H1 (cell line): ENCODE measurements around the gene SYN1. TPM values are rescaled to one million over a fixed set of nuclear protein-coding genes. Genes with fewer than 3 reads are reported as not detected.

Experiments
- ATF3 ChIP-seq: IDR thresholded peaks from 2 replicates; pipeline ENCODE4 v1.6.1; 2011; ENCODE audit warnings: low read depth, mild to moderate bottlenecking, low read length; ENCODE audit not compliant: insufficient read depth
- BCL11A ChIP-seq, 2 experiments: IDR thresholded peaks; one replicate each; pipeline ENCODE4 v1.6.1; 2011; ENCODE audit warnings: low read depth in 2 of 2, low read length in 2 of 2, mild to moderate bottlenecking in 2 of 2
- BRCA1 ChIP-seq: IDR thresholded peaks from 2 replicates; pipeline ENCODE4 v1.6.1; 2012; ENCODE audit warnings: low read depth, low read length, improper control_type of control experiment
- CEBPB ChIP-seq: IDR thresholded peaks from 2 replicates; pipeline ENCODE4 v1.6.1; 2012; ENCODE audit warnings: low read depth, low read length
- CHD1 ChIP-seq: IDR thresholded peaks from 2 replicates; pipeline ENCODE4 v1.6.1; 2012; ENCODE audit warnings: low read depth, low read length, improper control_type of control experiment
- CTCF ChIP-seq, 3 experiments: IDR thresholded peaks; 1 replicate in 2 of 3; 2 replicates in 1 of 3; pipeline versions ENCODE4 v1.5.1 to v1.6.1; 2011; ENCODE audit warnings: low read length in 3 of 3, mild to moderate bottlenecking in 3 of 3, inconsistent platforms in 2 of 3, low read depth in 1 of 3, moderate library complexity in 1 of 3; ENCODE audit not compliant: insufficient read depth in 1 of 3; ENCODE audit errors: control extremely low read depth in 1 of 3
- E2F6 ChIP-seq: IDR thresholded peaks from 2 replicates; pipeline ENCODE4 v1.6.1; 2012; ENCODE audit warnings: inconsistent platforms
- EGR1 ChIP-seq: IDR thresholded peaks from 2 replicates; pipeline ENCODE4 v1.6.1; 2011; ENCODE audit warnings: low read depth, low read length, borderline replicate concordance
- EP300 ChIP-seq, 2 experiments: IDR thresholded peaks; 1 replicate in 1 of 2; 2 replicates in 1 of 2; pipeline ENCODE4 v1.6.1; 2011 to 2012; ENCODE audit warnings: low read depth in 2 of 2, low read length in 2 of 2, mild to moderate bottlenecking in 2 of 2, borderline replicate concordance in 1 of 2, inconsistent platforms in 1 of 2, moderate library complexity in 1 of 2
- GABPA ChIP-seq: IDR thresholded peaks from 2 replicates; pipeline ENCODE4 v1.6.1; 2011; ENCODE audit warnings: mild to moderate bottlenecking, low read length, moderate library complexity, borderline replicate concordance; ENCODE audit not compliant: insufficient read depth
- HDAC2 ChIP-seq, 2 experiments: fragments of 300-600 bp in 1 of 2; sonication (generic) in 1 of 2; IDR thresholded peaks; 2 replicates each; pipeline ENCODE4 v1.6.1; 2011 to 2012; ENCODE audit warnings: low read depth in 2 of 2, low read length in 2 of 2, mild to moderate bottlenecking in 2 of 2, moderate library complexity in 2 of 2, borderline replicate concordance in 1 of 2, inconsistent platforms in 1 of 2
- HDAC6 ChIP-seq: IDR thresholded peaks from one replicate; pipeline ENCODE4 v1.7.1; 2012; ENCODE audit warnings: low read depth, mild to moderate bottlenecking, inconsistent platforms, low read length, moderate library complexity
- KDM1A ChIP-seq: fragments of 200-600, 300-600 bp; sonication (generic); IDR thresholded peaks from 2 replicates; pipeline ENCODE4 v1.7.1; 2016; ENCODE audit warnings: mild to moderate bottlenecking, low read length, borderline replicate concordance
- KDM5A ChIP-seq: fragments of 200-600 bp; IDR thresholded peaks from 2 replicates; pipeline ENCODE4 v1.7.1; 2012; ENCODE audit warnings: mild to moderate bottlenecking, low read length, inconsistent platforms, mixed read lengths
- MAX ChIP-seq: IDR thresholded peaks from 2 replicates; pipeline ENCODE4 v1.6.1; 2012; ENCODE audit warnings: inconsistent platforms
- NRF1 ChIP-seq: IDR thresholded peaks from 2 replicates; pipeline ENCODE4 v1.6.1; 2011; ENCODE audit warnings: mild to moderate bottlenecking, low read depth, low read length, improper control_type of control experiment
- POLR2A ChIP-seq, 2 experiments: IDR thresholded peaks; 1 replicate in 1 of 2; 2 replicates in 1 of 2; pipeline ENCODE4 v1.6.1; 2011; ENCODE audit warnings: low read depth in 2 of 2, low read length in 2 of 2, mild to moderate bottlenecking in 2 of 2; ENCODE audit errors: control extremely low read depth in 1 of 2
- RXRA ChIP-seq: IDR thresholded peaks from 2 replicates; pipeline ENCODE4 v1.6.1; 2011; ENCODE audit warnings: low read depth, mild to moderate bottlenecking, low read length, moderate library complexity; ENCODE audit not compliant: insufficient read depth
- TAF7 ChIP-seq: optimal IDR thresholded peaks from 2 replicates; pipeline ENCODE3; 2011; ENCODE audit warnings: low read depth, mild to moderate bottlenecking, inconsistent platforms, low read length, moderate library complexity, borderline replicate concordance
- polyA plus RNA-seq, 7 experiments: library from polyadenylated mRNA; depleted of rRNA in 3 of 7; stranded (reverse) in 5 of 7; unstranded in 2 of 7; fragments of >200 nt in 5 of 7; fragments of 200-250 nt in 2 of 7; gene quantifications; 1 replicate in 5 of 7; 2 replicates in 1 of 7; 4 replicates in 1 of 7; pipeline versions ENCODE4 v1.2.1 to v1.2.3, GENCODE V29; 2011 to 2013; ENCODE audit warnings: missing spikeins in 2 of 7, mixed read lengths in 2 of 7
- total RNA-seq: library from RNA; stranded (reverse); fragmentation: NEBNext Ultra II Directional; extraction: Animal tissue kit (Norgen Biotek cat#: 25700); gene quantifications from 2 replicates; pipeline ENCODE4 v1.2.1, GENCODE V29; 2021

Gene SYN1
- total and polyA plus RNA-seq, 2 of the 8 experiments (the other 6 are each of a cell fraction or from before 2014, with no cell fraction given) = 2.1 to 14.1 TPM

GRCh38 chrX:47658684-47659420, 39.2 kb upstream of the SYN1 start, which contains the start of gene UXT (continued):
- TF ChIP-seq E2F6 = peak; percentile 27; the same call in 1 of the 2 replicates
- TF ChIP-seq POLR2A (IDR thresholded peaks at IDR 0.05; ENCODE audit: control extremely low read depth in 1 of 2, low read depth in 2 of 2, low read length in 2 of 2) = peak; percentile 35 to 85
- TF ChIP-seq CEBPB = no peak
- TF ChIP-seq HDAC6 = no peak
- no peak for TF ChIP-seq CTCF (IDR thresholded peaks at IDR 0.05; ENCODE audit: control extremely low read depth in 1 of 3, insufficient read depth in 1 of 3, low read depth in 1 of 3, low read length in 3 of 3)
- TF ChIP-seq ATF3 = 0 out of 2 replicates have a peak, but pooled peaks have one; percentile 32
- no peak for TF ChIP-seq CHD1
- TF ChIP-seq BCL11A (IDR thresholded peaks at IDR 0.05; ENCODE audit: low read depth in 2 of 2, low read length in 2 of 2) = no peak
- no peak for TF ChIP-seq RXRA
- TF ChIP-seq HDAC2 (IDR thresholded peaks at IDR 0.05; ENCODE audit: borderline replicate concordance in 1 of 2, low read depth in 2 of 2, low read length in 2 of 2) = 0 out of 4 replicates have a peak, but pooled peaks of 1 of the 2 experiments have one; percentile 48
- no peak for TF ChIP-seq EP300 (IDR thresholded peaks at IDR 0.05; ENCODE audit: borderline replicate concordance in 1 of 2, low read depth in 2 of 2, low read length in 2 of 2)
- peak; percentile 72 for TF ChIP-seq KDM5A
- TF ChIP-seq MAX = peak; percentile 59
- no peak for TF ChIP-seq TAF7
- no peak for TF ChIP-seq GABPA
- TF ChIP-seq NRF1 = no peak
- TF ChIP-seq EGR1 = no peak
- no peak for TF ChIP-seq KDM1A
- no peak for TF ChIP-seq BRCA1
